Activated CD8-positive, alpha-beta T cell treated with anti-CD3 and anti-CD28 coated beads for 36 hours (primary cell): Measurements from ENCODE around the gene PFKL. TPM values are rescaled to one million over a fixed set of nuclear protein-coding genes. Genes with fewer than 3 reads are reported as not detected.

Source experiments
- ATAC-seq: fragments of 200-7000 bp; cut with Tn5 transposase; one replicate; pipeline ENCODE4 v1.10.0; 2021; ENCODE audit warnings: mild to moderate bottlenecking, moderate library complexity
- CTCF ChIA-PET: fragments of 350-600 bp; sonication (Branson Sonifier 250); formaldehyde crosslinking; loops from one replicate; lab custom pipeline; 2021; ENCODE audit warnings: antibody characterized with exemption; lab: Charles Lee
- POLR2A ChIA-PET: fragments of 350-600 bp; sonication (Branson Sonifier 250); formaldehyde crosslinking; loops from one replicate; lab custom pipeline; 2021; ENCODE audit warnings: antibody characterized with exemption; lab: Charles Lee
- DNase-seq: peaks from one replicate; pipeline ENCODE4 v3.0.0-alpha.2; 2020
- H3K27ac Mint-ChIP-seq: one replicate; pipeline ENCODE4 v1.8.0; 2021; ENCODE audit warnings: mild to moderate bottlenecking, mixed read lengths
- H3K27me3 Mint-ChIP-seq: one replicate; pipeline ENCODE4 v1.8.0; 2021; ENCODE audit warnings: mixed read lengths
- H3K36me3 Mint-ChIP-seq: one replicate; pipeline ENCODE4 v1.8.0; 2021; ENCODE audit warnings: low read depth, mixed read lengths
- H3K4me1 Mint-ChIP-seq: one replicate; pipeline ENCODE4 v1.8.0; 2021; ENCODE audit warnings: low read depth, mixed read lengths
- H3K4me3 Mint-ChIP-seq: one replicate; pipeline ENCODE4 v1.8.0; 2021; ENCODE audit warnings: mild to moderate bottlenecking, moderate library complexity, mixed read lengths
- H3K9me3 Mint-ChIP-seq: one replicate; pipeline ENCODE4 v1.8.0; 2021; ENCODE audit warnings: mixed read lengths
- CTCF ChIP-seq: fragments of 200-600 bp; IDR thresholded peaks from one replicate; pipeline ENCODE4 v1.8.0; 2022; ENCODE audit warnings: antibody characterized with exemption, mild to moderate bottlenecking
- intact Hi-C: fragments of 100-400 bp; cut with micrococcal nuclease; formaldehyde crosslinking; loops from one replicate; pipeline ENCODE4 v1.10.0; 2022
- total RNA-seq, 2 experiments: library from RNA; stranded (reverse); gene quantifications; one replicate each; pipeline ENCODE4 v1.2.3, GENCODE V29; 2021

PFKL gene
- total RNA-seq, 2 experiments from 2014 or later = 188 to 200 TPM

DNA sequence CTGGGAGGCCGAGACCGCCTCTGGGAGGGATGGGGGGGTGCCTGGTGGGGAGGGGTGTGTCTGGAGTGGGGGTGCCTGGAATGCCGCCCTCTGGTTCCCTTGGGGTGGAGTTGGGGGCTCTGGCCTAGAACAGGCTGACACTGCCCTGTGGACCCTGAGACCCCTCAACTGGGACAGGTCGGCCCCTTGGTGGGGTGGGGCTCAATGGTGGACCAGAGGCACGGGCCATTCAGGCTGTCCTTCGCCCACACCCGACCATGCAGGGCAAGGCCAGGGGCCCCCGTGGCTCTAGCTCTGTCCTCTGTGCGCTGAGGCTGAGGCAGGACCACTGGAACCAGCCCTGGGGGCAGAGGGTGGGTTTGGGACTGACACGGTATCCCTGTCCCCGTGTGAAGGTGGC is 14.7 kb downstream of the PFKL start:
- ChIA-PET POLR2A (interaction anchor here (1.1 to 2.0 kb wide), 4 partner anchors 12 to 19 kb away, joined by 3 to 11 read pairs (median 4); no protein-coding TSS in a partner anchor), CTCF (no interaction called here)
- ATAC-seq = no peak
- no peaks in the 10 kb centered on the region for H3K9me3 Mint-ChIP-seq
- no peak overlapping the region for H3K27ac Mint-ChIP-seq
- H3K36me3 Mint-ChIP-seq = peaks cover 9% of the 10 kb centered on the region
- DNase-seq = no peak
- no peak for TF ChIP-seq CTCF
- no peaks in the 10 kb centered on the region for H3K27me3 Mint-ChIP-seq
- intact Hi-C loops = no loop called here
- H3K4me3 Mint-ChIP-seq = no peak overlapping the region
- no peaks in the 10 kb centered on the region for H3K4me1 Mint-ChIP-seq

DNA sequence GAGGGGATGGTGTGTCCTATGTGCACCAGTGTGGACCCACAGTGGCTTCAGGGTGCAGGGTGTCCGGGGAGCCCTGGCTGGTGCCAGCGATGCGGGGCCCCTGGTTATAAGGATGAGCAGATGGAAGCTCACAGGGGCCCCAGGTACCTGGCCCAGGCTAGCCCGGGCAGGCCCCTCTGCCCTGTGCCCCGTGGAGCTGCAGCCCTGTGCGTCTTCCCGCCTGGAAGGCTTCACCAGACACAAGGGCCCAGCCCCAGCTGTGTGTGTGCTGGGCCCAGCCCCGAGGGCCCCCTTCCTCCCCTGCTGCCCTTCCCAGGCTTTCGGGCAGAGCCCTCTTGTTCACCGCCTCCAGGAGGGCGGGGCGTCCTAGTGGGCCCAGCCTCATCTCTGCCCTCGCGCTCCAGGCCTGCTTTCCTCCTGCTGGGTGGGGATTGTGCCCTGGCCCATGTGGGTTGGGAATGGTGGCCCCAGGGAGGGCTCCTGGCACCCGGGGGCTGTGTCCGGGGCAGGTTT is 15.9 kb downstream of the PFKL start:
- no peak overlapping the region for H3K4me3 Mint-ChIP-seq
- H3K27me3 Mint-ChIP-seq = no peaks in the 10 kb centered on the region
- H3K36me3 Mint-ChIP-seq = peaks cover 9% of the 10 kb centered on the region
- CTCF ChIA-PET = no interaction called here
- intact Hi-C loops = no loop called here
- no peak overlapping the region for H3K27ac Mint-ChIP-seq
- no peaks in the 10 kb centered on the region for H3K4me1 Mint-ChIP-seq
- POLR2A ChIA-PET = interaction anchor here (0.9 to 2.0 kb wide), 4 partner anchors 13 to 23 kb away, joined by 3 to 11 read pairs (median 4); partner anchors contain the start of gene CFAP410
- DNase-seq (no peak), ATAC-seq (no peak)
- H3K9me3 Mint-ChIP-seq = no peaks in the 10 kb centered on the region
- TF ChIP-seq CTCF = no peak

GRCh38 chr21:44316277-44316900 is 16.5 kb downstream of the PFKL start:
- POLR2A ChIA-PET = interaction anchor here (1.8 to 2.0 kb wide), 2 partner anchors 12 to 17 kb away, joined by 4 to 11 read pairs; no protein-coding TSS in a partner anchor
- Mint-ChIP-seq H3K4me3 (no peak overlapping the region), H3K9me3 (no peaks in the 10 kb centered on the region), H3K36me3 (peaks cover 3% of the 10 kb centered on the region), H3K4me1 (no peaks in the 10 kb centered on the region), H3K27me3 (no peaks in the 10 kb centered on the region), H3K27ac (peak overlapping the region; percentile 25)
- no peak for TF ChIP-seq CTCF
- DNase-seq (no peak), ATAC-seq (no peak)
- intact Hi-C loops = no loop called here
- CTCF ChIA-PET = no interaction called here

GRCh38 chr21:44317241-44317782 is 17.5 kb downstream of the PFKL start:
- Mint-ChIP-seq H3K4me1 (no peaks in the 10 kb centered on the region), H3K27ac (no peak overlapping the region), H3K9me3 (no peaks in the 10 kb centered on the region), H3K27me3 (no peaks in the 10 kb centered on the region), H3K4me3 (no peak overlapping the region), H3K36me3 (peaks cover 3% of the 10 kb centered on the region)
- intact Hi-C loops = no loop called here
- no peak for DNase-seq
- CTCF ChIA-PET = no interaction called here
- TF ChIP-seq CTCF = no peak
- ATAC-seq = no peak
- POLR2A ChIA-PET = interaction anchor here (0.8 kb wide), 1 partner anchor 15 kb away, joined by 3 read pairs; no protein-coding TSS in a partner anchor

DNA sequence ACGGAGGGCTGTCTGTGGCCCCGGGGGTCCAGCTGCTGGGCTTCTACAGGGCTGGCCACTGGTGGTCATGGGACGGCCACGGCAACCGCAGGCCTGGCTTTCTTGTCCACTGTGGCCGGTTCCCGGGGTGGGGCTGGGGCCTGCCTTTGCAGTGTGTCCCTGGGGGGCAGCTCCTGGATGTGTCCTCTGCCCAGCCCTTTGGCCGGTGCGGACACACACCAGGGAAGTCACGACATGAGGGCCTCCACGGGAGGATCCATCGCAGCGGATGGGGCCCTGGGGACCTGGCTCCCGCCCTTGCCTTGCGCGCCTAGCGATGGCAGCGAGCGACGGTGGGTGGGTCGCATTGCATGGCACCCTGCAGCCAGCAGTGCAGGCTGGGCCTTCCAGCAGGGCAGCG is 18.0 kb downstream of the PFKL start:
- ATAC-seq = no peak
- H3K9me3 Mint-ChIP-seq = no peaks in the 10 kb centered on the region
- no peak for TF ChIP-seq CTCF
- CTCF ChIA-PET = no interaction called here
- DNase-seq = no peak
- no peak overlapping the region for H3K4me3 Mint-ChIP-seq
- intact Hi-C loops = no loop called here
- no peaks in the 10 kb centered on the region for H3K4me1 Mint-ChIP-seq
- H3K36me3 Mint-ChIP-seq = peaks cover 3% of the 10 kb centered on the region
- POLR2A ChIA-PET = interaction anchor here (0.8 kb wide), 1 partner anchor 16 kb away, joined by 3 read pairs; no protein-coding TSS in a partner anchor
- no peaks in the 10 kb centered on the region for H3K27me3 Mint-ChIP-seq
- no peak overlapping the region for H3K27ac Mint-ChIP-seq
